HFF-Myc (cell line): Measurements from ENCODE around the gene CIDEA.

Experiments
- DNase-seq: peaks from one replicate; pipeline ENCODE4 v3.0.0-alpha.2; 2011; ENCODE audit warnings: low read depth; ENCODE audit errors: extremely low read depth
- H3K4me3 ChIP-seq: replicated peaks from 2 replicates; pipeline ENCODE4 v1.5.1; 2011; ENCODE audit warnings: low read depth, mild to moderate bottlenecking, control low read depth, low read length
- CTCF ChIP-seq: IDR thresholded peaks from 2 replicates; pipeline ENCODE4 v1.5.1; 2012; ENCODE audit warnings: mild to moderate bottlenecking, low read depth, low read length, control low read depth; ENCODE audit errors: missing control alignments

CIDEA gene

GRCh38 chr18:12274793-12275192 is 20.6 kb downstream of the CIDEA start:
- DNase-seq: no peak
- H3K4me3 ChIP-seq: no peak overlapping the region
- TF ChIP-seq CTCF: no peak

DNA sequence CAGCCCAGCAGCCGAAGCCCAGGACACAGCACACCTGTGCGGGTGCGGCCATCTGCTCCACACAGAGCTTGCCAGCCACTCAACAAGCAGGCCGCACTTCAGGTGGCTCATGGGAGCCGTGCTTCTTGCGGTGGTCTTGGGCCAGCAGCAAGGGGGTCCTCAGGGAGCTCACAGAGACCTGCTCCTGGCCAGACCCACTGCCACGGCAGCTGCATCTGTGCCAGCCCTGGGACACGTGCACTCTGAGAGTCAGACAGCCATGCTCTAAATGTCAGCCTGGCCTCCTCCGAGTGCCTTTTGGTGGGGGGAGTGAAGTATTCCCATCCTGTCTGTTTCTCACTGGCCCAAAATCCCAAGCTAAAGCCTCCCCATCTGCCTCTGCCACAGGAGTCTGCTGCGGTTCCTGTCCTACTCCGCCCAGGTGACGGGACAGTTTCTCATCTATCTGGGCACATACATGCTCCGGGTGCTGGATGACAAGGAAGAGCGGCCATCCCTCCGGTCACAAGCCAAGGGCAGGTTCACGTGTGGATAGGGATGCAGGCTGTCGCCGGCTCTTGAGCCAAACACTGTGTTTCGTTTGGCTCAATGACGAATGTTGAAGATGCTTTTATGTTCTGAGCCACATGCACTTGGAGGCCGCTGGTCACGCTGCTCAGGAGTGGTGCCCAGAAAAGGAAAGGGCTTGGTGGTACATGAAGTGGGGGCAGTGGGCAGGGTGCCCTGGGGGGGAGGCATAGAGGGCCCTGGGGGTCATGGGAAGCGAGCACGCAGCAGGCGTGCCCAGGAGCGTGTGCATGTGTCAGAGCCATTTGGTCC is 22.8 kb downstream of the CIDEA start:
- TF ChIP-seq CTCF: no peak
- no peak for DNase-seq
- no peak overlapping the region for H3K4me3 ChIP-seq

DNA sequence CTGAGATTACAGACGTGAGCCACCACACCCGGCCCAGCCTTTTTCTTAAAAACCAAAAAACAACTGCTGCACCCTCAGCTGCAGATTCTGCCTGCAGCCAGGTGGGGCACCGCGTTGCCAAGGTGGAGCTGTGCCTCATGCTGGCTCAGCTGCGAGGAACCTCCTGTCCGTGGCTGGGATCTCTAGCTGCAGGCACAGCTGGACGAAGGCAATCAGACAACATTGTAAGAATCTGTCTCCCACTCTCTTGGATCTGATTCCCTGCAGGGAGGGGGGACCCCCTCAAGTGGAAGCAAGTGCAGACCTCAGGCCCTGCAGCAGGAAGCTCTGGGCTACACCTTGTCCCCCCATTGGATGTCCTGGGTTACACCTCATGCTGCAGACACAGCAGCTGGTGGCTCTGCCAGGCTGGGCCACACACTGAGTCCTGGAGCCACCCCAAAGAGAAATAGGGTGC is 24.1 kb downstream of the CIDEA start:
- peak; percentile 24 for TF ChIP-seq CTCF
- no peak for DNase-seq
- H3K4me3 ChIP-seq: peak overlapping the region; percentile 45

- no peak for TF ChIP-seq CTCF
- peak overlapping the region; percentile 45 for H3K4me3 ChIP-seq
- peak; percentile 91 for DNase-seq
Measured at GRCh38 chr18:12278741-12279682, 24.9 kb downstream of the CIDEA start.

- no peak for TF ChIP-seq CTCF
- H3K4me3 ChIP-seq: peak overlapping the region; percentile 45
- no peak for DNase-seq
Measured at GRCh38 chr18:12279781-12280531, 25.8 kb downstream of the CIDEA start.

DNA sequence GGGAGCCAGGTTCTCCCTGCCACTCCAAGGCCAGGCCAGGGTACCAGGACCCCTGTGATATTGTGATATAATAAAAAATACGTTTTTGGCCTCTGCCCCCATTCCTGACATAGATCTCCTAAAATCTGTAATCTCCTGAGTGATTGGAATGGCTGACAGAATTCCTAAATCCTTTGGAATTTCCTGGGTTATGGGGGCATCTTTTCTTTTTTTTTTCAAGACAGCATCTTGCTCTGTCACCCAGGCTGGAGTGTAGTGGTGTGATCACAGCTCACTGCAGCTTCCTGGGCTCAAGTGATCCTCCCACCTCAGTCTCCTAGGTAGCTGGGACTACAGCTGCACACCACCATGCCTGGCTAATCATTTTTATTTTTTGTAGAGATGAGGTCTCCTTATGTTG is 27.7 kb downstream of the CIDEA start:
- DNase-seq: no peak
- TF ChIP-seq CTCF: no peak
- H3K4me3 ChIP-seq: no peak overlapping the region
